Hepatic stellate cell (primary cell): Measurements from ENCODE around the gene ZNF594.
"Not testable (repeated sequence)": the region's sequence is repeated elsewhere in the genome, so short reads cannot be mapped to it uniquely, and the experiment has no call there.

ENCODE experiments used
- DNase-seq: peaks from one replicate; pipeline ENCODE4 v3.0.0; 2011; ENCODE audit warnings: low spot score

The ZNF594 gene

GRCh38 chr17:5136580-5137412, 54.9 kb downstream of the ZNF594 start:
- DNase-seq = not testable (repeated sequence)

GRCh38 chr17:5135726-5136579, 55.7 kb downstream of the ZNF594 start:
- DNase-seq = no peak

- not testable (repeated sequence) for DNase-seq
These were observed 56.4 kb downstream of the ZNF594 start for GRCh38 chr17:5135131-5135712.

- DNase-seq = not testable (repeated sequence)
These were observed 57.1 kb downstream of the ZNF594 start for GRCh38 chr17:5134571-5134970.

GRCh38 chr17:5133961-5134360, 57.7 kb downstream of the ZNF594 start:
- DNase-seq = not testable (repeated sequence)

GRCh38 chr17:5133311-5133710, 58.4 kb downstream of the ZNF594 start:
- DNase-seq = no peak

- DNase-seq = not testable (repeated sequence)
These were observed 59.0 kb downstream of the ZNF594 start for GRCh38 chr17:5132503-5133225.

- not testable (repeated sequence) for DNase-seq
These were observed 59.7 kb downstream of the ZNF594 start for GRCh38 chr17:5131799-5132502.

GRCh38 chr17:5131146-5131715, 60.4 kb downstream of the ZNF594 start:
- no peak for DNase-seq

- DNase-seq = not testable (repeated sequence)
These were observed 61.0 kb downstream of the ZNF594 start for GRCh38 chr17:5130687-5131086.

GRCh38 chr17:5130261-5130660, 61.4 kb downstream of the ZNF594 start:
- DNase-seq = not testable (repeated sequence)

- not testable (repeated sequence) for DNase-seq
These were observed 61.9 kb downstream of the ZNF594 start for GRCh38 chr17:5129770-5130169.
